ENCODE measurements around the gene TNK2.

DNA sequence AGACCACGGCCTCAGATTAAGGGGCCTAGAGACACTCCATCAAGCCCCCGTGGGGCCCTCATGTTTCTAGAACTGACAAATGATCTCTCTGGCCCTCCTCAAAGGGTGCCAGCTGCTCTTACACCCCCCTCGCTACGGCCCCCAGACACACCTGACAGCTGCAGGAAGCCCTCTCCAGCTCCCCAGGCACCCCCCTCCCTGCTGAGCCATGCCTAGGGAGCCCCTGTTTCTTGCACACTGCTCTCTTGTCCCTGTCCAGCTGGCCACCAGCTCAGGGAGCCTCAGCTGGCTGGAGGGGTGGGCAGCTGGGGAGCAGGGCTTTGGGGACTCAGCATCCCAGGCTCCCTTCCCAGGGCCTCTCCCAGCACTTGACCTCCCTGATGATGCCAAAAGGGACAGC is 14.8 kb downstream of the TNK2 start:
- TF ChIP-seq, protein P1, sequence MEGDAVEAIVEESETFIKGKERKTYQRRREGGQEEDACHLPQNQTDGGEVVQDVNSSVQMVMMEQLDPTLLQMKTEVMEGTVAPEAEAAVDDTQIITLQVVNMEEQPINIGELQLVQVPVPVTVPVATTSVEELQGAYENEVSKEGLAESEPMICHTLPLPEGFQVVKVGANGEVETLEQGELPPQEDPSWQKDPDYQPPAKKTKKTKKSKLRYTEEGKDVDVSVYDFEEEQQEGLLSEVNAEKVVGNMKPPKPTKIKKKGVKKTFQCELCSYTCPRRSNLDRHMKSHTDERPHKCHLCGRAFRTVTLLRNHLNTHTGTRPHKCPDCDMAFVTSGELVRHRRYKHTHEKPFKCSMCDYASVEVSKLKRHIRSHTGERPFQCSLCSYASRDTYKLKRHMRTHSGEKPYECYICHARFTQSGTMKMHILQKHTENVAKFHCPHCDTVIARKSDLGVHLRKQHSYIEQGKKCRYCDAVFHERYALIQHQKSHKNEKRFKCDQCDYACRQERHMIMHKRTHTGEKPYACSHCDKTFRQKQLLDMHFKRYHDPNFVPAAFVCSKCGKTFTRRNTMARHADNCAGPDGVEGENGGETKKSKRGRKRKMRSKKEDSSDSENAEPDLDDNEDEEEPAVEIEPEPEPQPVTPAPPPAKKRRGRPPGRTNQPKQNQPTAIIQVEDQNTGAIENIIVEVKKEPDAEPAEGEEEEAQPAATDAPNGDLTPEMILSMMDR (IDR thresholded peaks at IDR 0.05; ENCODE audit: insufficient read depth, low read depth, low read length), result no peak
- no peak for TF ChIP-seq EZH2 (IDR thresholded peaks at IDR 0.05; ENCODE audit: insufficient read depth, low read length)
